T-helper 9 cell (primary cell): ENCODE measurements around the gene OSBPL1A.

Experiments used
- DNase-seq: peaks from one replicate; pipeline ENCODE4 v3.0.0-alpha.2; 2020

Gene OSBPL1A

DNA sequence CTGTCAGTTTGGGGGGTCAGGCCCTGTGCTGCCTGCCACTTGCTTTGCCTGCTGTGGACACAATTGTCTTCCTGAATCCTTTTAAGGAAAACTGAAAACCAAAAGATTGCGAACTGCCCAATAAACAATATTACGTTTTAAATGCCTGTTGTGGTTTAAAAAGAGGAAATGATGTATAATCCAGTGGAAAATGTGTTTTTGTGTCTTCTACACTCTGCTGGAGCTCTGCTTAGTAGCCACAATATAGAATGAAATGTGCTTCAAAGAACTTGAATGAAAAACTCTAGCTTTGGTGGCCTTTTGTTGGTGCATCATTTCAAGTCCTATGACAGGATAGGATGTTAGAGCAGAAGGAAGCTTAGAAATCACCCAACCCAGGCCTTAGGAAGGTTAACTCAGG is 282.0 kb downstream of the OSBPL1A start:
- DNase-seq, result no peak

GRCh38 chr18:24114924-24115549 is 282.6 kb downstream of the OSBPL1A start:
- DNase-seq, result no peak

- no peak for DNase-seq
Measured at GRCh38 chr18:24112874-24113615, 284.6 kb downstream of the OSBPL1A start.

GRCh38 chr18:24112464-24112863 is 285.2 kb downstream of the OSBPL1A start:
- no peak for DNase-seq
